HG03558 (cell line): ENCODE results near the gene LRP1-AS.

ENCODE experiments used
- ATAC-seq: cut with Tn5 transposase; IDR thresholded peaks from one replicate; pipeline ENCODE4 v1.9.1; 2021; ENCODE audit warnings: moderate number of reproducible peaks; ENCODE audit not compliant: unreplicated experiment; ENCODE audit errors: extremely low read depth

The LRP1-AS gene

DNA sequence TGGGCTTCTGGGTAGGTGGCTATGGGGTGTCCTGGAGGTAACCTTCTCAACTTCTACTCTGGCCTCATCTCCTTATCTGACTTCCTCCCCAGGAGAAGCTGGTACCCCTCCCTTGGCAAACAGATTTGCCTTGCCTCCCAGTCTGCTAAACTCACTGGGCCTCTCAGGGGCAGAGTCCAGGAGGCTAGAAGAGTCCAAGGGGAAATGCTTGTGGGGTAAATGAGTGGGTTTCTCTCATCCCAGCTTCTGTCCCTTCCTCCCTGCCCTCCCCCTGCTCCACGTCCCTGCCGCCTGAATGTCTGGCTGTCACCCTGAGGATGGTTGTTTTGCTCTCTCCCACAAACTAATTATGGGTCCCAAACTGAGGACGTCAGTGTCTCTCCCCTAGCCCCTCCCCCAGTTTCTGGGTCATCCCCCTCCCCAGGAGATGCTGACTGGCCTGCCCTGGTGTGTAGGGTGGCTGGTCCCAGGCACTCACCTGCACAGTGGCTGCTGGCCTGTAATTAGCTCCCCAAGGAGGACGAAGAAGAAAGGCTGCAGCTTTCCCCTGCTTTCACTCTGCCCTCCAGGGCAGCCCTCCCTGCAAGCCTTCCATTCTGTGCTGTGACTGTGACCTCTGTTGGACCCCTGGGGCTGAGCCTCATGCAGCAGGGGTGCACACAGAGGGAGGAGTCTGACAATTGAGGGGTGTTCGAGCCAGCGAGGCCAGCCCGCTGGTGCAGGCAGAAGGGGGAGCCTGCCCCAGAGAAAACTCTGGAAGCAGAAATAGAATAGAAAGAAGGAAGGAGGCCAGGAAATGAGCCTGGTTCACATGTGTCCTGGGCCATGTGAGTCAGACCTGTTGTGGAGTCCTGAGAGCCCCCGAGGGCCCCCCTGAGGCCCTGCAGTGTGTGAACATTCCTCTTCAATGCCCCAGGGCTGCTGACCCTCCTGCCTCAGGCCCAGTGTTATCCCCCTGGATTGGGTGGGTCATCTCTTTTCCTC, at the start of gene LRP1-AS:
TSS of gene LRP1-AS (minus strand) at position 659 of the 984 bp plus-strand sequence.
- no peak for ATAC-seq

DNA sequence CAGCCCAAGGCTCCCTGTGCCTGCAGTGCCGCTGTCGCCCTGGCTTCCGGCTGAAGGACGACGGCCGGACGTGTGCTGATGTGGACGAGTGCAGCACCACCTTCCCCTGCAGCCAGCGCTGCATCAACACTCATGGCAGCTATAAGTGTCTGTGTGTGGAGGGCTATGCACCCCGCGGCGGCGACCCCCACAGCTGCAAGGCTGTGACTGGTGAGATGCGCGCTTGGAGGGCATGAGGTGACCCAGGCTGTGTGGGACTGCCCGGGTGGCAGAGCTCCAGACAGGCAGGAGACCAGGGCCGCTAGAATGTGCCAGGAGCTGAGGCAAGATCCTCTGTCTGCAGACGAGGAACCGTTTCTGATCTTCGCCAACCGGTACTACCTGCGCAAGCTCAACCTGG, 49.5 kb upstream of the LRP1-AS start:
- ATAC-seq: no peak

DNA sequence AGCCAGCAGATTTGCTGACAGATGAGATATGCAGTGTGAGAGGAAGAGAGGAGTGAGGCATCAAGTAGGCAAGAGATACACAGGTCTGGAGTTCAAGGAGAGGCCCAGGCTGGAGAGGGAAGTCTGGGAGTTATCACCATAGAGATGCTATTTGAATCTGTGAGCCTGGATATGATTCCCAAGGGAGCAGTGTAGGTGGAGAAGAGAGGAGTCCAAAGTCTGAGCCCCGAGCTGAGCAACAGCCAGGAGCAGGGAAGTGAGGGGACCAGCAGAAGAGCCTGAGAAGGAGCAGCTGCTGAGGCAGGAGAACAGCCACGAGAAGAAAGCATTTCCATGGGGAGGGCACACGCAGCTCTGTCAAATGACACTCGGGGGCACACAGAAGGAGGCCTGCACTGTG, 49.0 kb upstream of the LRP1-AS start:
- ATAC-seq: no peak

DNA sequence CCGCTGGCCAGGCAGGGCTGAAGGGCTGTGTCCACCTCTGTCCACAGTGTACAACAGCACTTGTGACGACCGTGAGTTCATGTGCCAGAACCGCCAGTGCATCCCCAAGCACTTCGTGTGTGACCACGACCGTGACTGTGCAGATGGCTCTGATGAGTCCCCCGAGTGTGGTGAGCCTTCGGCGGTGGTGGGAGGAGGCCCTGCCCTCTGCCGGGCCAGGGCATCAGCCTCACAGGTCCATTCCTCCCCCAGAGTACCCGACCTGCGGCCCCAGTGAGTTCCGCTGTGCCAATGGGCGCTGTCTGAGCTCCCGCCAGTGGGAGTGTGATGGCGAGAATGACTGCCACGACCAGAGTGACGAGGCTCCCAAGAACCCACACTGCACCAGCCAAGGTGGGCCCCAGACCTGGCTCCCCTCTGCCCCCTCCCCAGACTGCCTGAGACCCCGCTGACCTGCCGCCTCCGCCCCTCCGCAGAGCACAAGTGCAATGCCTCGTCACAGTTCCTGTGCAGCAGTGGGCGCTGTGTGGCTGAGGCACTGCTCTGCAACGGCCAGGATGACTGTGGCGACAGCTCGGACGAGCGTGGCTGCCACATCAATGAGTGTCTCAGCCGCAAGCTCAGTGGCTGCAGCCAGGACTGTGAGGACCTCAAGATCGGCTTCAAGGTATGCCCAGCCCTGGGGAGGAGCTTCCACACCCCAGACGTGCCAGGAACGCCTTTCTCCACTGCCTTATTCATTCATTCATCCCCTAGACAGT, 48.4 kb upstream of the LRP1-AS start:
- ATAC-seq: no peak

DNA sequence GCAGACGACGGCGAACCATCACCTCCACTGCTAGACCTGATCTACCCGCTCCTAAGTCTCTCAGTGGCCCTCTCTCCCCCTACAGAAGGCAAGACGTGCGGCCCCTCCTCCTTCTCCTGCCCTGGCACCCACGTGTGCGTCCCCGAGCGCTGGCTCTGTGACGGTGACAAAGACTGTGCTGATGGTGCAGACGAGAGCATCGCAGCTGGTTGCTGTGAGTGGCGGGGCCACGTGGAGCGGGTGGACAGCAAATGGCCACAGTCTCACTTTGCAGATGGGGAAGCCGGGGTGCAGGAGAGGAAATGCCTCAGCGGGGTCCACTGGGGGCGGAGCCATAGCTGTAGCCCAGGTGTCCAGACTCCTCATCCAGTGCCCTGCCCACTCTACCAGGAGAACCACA, 47.8 kb upstream of the LRP1-AS start:
- no peak for ATAC-seq

DNA sequence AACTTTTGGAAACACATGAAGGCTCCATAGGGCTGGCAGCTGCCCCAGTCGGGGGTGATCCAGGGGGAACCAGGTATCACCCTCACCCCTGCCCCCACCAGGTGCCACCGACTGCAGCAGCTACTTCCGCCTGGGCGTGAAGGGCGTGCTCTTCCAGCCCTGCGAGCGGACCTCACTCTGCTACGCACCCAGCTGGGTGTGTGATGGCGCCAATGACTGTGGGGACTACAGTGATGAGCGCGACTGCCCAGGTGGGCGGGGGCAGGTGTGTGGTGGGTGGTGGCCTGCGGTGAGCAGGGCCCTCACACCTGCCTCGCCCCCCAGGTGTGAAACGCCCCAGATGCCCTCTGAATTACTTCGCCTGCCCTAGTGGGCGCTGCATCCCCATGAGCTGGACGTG, 46.8 kb upstream of the LRP1-AS start:
- no peak for ATAC-seq

DNA sequence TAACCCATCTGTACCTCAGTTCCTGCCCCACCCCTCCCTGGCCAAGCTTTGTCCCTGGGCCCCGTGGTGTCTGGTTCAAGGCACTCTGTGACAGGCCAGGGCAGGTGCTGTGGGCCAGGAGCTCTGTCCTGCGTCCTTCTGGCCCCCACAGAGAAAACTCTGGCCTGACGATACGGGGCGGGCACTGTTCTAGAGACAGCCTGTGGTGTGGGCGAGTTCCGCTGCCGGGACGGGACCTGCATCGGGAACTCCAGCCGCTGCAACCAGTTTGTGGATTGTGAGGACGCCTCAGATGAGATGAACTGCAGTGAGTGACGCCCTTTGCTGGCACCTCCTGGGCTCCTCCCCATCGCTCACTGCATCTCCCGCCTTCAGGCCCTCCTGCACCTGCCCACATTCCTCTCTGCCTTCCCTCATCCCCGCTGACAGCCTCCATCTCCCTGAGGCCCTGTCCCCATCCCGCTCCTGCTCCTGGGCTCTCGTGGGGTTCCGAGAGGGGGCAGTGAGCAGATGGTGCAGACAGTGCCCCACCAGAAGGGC, 46.4 kb upstream of the LRP1-AS start:
- ATAC-seq: no peak

DNA sequence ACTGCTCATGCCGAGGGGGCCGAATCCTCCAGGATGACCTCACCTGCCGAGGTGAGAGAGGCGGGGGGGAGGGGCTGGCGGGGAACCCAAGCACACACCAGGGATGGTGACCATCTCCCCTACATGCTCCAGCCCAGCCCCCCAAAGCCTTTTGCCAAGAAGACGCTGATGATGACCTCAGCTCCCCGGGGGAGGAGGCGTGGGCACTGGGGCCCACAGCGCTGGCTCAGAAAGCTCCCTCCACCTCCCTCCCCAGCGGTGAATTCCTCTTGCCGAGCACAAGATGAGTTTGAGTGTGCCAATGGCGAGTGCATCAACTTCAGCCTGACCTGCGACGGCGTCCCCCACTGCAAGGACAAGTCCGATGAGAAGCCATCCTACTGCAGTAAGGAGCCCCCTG, 45.5 kb upstream of the LRP1-AS start:
- ATAC-seq: no peak

DNA sequence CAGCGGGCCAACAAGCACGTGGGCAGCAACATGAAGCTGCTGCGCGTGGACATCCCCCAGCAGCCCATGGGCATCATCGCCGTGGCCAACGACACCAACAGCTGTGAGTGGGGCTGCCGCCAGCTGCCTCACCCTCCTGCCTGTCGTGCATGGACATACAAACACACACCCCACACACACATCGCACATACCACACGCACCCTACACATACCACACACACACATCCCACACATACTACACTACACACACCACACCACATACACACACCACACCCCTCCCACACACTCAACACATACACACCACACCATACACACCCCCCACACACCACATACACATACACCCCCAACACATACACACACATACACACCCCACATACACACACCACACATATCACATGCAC, 44.0 kb upstream of the LRP1-AS start:
- no peak for ATAC-seq

DNA sequence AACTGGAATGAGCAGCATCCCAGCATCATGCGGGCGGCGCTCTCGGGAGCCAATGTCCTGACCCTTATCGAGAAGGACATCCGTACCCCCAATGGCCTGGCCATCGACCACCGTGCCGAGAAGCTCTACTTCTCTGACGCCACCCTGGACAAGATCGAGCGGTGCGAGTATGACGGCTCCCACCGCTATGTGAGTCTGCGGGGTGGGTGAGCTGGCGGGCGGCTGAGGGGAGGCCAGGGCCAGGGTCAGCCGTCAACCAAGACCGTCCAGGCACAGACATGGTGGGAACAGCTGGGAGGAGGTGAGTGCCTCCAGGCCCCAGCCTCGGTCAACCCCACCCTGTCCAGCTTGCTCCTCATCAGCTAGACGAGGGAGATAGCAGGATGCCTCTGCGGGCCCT, 43.4 kb upstream of the LRP1-AS start:
- ATAC-seq: no peak

DNA sequence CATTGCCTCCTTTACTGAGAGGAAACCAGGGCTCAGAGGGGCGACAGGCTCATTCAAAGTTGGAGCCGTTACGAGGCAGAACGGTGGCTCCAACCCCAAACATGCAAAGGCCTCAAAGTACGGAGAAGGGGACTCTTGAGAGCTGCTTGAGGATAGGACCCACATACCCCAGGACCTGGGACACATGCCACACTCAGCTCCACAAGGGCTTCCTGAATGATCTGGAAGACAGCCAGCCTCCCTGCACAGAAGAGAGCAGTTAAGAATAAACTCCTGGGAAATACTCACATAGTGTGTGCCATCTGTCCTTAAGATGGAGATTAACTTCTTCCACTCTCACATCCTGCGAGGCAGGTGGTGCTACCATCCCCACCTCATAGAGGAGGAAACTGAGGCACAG, 42.6 kb upstream of the LRP1-AS start:
- ATAC-seq: no peak

DNA sequence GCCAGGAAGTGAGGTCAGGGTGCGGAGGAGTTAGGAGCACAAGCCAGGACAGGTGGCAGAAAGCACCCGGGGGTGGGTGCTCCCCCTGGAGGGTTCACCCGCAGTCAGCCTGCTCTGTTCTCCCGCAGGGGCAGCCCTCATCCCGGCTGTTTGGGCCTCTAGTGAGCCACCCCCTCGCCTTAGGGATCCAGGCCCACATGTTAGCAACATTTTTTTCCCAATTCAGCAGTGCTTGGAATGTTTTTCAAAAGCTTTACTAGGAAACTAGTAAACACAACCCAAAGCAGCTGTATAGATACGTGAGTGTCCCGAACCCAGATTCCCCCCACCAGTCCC, 40.6 kb upstream of the LRP1-AS start:
- ATAC-seq: no peak

DNA sequence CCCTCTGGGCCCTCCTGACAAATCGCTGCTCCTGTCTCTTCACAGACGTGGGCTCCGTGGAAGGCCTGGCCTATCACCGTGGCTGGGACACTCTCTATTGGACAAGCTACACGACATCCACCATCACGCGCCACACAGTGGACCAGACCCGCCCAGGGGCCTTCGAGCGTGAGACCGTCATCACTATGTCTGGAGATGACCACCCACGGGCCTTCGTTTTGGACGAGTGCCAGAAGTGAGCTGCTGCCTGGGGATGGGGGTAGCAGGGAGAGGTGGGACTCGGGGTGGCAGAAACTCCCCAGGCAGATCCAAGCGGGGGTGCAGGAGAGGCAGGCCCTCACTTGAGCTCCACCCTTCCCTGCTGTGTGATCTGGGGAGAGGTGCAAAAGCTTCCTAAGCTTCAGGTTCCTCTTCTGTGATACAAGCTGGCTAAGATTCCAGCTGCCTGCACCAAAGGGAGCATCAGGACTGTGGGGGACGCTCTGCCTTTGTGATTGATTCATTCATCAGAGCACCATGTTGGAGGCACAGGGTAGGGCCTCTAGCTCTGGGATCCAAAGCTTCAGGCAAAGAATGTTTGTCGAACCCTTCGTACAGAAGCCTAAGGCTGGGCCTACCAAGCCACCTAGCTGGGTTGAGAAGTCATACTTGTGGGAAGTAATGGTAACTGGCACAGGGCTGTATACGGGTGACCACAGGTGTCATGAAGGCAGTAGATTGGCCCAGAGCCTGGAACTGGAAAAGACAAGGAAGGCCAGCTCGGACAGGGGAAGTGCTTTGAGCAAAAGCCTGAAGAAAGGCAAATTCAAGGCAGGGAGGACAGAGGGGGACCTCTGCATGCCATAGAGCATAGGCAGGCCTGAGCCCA, 40.0 kb upstream of the LRP1-AS start:
- ATAC-seq: no peak

DNA sequence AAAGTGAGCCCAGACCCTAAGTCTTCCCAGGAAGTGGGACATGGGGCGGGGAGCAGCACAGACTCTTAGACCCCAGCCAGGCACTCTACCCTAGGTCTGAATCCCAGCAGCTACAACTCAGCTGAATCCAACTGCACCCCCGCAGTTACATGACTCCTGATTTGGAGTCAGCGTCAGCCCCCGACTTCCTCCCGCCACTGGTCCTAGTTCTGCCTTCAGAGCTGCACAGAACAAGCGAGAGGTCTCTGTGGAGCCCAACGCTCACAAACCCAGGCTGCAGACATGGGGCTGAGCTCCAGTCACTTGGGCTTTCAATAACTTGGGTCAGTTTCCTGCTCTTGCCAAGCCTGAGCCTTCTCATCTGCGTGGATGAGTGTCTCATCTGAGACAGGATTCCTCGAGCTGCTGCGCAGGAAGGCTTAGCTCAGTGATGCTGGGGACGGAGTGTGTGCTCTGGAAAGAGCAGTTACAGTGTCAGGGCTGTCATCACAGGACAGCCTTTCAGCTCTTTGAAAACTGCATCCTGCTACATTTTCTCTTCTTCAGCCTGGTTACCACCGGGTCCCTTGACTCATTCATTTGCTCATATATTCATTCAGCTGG, 38.6 kb upstream of the LRP1-AS start:
- no peak for ATAC-seq

DNA sequence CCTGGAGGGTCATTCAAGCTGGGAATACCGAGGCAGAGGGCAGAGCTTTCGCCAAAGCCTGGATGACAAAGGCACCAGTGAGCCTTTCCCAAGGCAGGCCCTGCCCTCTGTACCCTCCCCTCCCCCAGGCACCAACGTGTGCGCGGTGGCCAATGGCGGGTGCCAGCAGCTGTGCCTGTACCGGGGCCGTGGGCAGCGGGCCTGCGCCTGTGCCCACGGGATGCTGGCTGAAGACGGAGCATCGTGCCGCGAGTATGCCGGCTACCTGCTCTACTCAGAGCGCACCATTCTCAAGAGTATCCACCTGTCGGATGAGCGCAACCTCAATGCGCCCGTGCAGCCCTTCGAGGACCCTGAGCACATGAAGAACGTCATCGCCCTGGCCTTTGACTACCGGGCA, 38.0 kb upstream of the LRP1-AS start:
- no peak for ATAC-seq

DNA sequence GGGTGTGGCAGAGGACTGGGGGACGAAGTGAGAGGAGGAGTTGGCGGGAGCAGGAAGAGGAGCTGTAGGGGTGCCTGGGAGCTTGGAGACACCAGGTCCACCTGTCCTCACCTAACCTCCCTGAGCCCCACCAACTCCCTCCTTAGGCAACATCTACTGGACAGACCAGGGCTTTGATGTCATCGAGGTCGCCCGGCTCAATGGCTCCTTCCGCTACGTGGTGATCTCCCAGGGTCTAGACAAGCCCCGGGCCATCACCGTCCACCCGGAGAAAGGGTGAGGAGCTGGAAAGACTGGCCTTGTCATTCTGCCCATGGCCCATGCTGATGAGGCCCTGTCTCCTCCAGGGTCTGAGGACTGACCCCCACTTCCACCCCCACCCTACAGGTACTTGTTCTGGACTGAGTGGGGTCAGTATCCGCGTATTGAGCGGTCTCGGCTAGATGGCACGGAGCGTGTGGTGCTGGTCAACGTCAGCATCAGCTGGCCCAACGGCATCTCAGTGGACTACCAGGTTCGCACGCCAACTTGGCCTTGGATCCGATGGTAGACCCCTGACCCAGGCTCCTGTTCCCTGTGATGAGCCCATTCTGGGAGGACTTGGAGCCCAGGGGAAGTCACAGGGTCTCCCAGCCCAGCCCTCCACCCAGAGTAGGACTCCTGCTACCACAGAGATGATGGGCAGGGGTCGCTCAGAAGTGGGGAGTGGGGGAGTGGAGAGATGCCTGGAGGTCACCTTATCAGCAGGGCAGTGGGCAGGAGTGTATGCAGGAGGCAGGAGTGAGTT, 36.7 kb upstream of the LRP1-AS start:
- ATAC-seq: no peak

DNA sequence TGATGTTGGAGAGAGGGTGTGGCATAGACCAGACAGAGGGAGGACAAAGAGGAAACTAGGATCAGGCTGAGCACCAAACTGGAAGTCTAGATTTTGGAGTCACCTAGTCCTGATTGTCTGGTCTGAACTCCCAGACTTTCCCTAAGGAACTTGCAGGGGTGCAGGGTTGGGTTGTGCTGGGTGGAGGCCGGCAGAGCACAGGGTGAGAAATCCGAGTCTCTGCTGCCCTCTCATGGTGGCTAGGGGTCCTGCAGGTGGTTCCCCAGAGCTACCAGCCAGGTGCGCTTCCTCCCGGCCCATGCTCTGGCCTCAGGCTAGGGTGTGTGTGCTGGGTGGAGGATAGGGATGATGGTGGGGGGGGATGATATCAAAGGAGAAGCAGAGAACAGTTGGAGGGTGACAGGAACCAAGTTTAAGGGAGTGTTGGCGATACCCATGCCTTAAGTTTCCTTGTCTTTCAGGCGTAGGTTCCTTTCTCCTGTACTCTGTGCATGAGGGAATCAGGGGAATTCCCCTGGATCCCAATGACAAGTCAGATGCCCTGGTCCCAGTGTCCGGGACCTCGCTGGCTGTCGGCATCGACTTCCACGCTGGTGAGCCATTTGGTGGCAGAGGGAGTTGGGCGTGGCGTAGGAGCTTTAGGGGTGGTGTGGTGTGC, 35.6 kb upstream of the LRP1-AS start:
- peak; percentile 70 for ATAC-seq

DNA sequence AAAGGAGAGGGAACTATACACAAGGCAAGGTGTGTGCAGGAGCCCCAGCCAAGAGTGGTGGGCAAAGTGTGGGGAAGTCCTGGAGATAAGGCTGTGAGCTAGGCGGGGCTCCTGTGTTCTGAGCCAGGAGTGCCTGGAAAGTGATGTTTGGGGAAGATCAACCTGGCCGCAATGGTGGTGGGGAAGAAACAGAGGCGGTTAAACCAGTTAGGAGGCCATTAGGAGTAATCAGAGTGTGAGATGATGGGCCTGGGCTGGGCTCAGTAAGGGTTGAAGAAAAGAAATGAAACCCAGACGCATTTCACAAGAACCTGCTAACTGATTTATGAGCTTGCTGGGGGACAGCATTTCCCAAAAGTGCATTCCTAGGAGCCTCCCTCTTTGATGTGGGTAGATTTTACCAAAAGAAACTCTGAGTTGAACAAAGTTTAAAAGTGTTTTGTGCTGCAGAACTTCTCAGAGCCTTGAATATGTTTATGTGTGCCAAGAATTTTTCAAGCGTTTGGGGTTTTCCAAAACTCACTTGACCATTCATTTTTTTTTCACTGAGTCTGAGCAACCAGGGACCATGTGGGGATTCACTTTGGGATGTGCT, 34.2 kb upstream of the LRP1-AS start:
- no peak for ATAC-seq
